Measurements from ENCODE around the gene CAVIN4. TPM values are rescaled to one million over a fixed set of nuclear protein-coding genes. Genes with fewer than 3 reads are reported as not detected.

Gene CAVIN4
- polyA plus RNA-seq, 2 of the 4 experiments (the other 2 are of a cell fraction) = 0.61 to 0.62 TPM

DNA sequence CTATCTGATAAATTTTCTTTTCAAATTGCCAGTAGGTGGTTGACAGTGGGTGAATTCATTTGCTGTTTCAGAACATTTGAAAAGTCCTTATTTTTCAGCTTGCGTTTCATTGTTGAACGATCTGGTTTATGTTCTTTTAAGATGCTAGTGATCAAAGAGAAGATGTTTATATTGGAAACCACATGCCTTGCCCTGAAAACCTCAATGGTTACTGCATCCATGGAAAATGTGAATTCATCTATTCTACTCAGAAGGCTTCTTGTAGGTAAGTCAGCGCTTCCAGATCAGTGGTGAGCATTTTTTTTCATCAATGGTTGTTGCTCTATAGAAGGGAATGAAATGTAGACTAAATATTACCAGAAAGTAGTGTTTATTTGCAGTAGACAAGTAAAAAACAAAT is 16.6 kb upstream of the CAVIN4 start:
- CTCF ChIA-PET = no interaction called here
- FAIRE-seq (no peak), ATAC-seq (no peak), DNase-seq (ENCODE audit: low read depth in 1 of 2, low spot score in 1 of 2) (no peak)
- H3K9me3 ChIP-seq = no peaks in the 10 kb centered on the region
- no peak overlapping the region for H3K27ac ChIP-seq
- POLR2A ChIA-PET = no interaction called here
- H3K4me3 ChIP-seq = no peak overlapping the region
- no peaks in the 10 kb centered on the region for H3K4me1 ChIP-seq
- H3K4me2 ChIP-seq = no peak overlapping the region
- 90% methylated on average over 3 of the region's 3 CpGs for WGBS (ENCODE audit: missing lambda C conversion rate)
- TF ChIP-seq RNF2 (IDR thresholded peaks at IDR 0.05; ENCODE audit: borderline replicate concordance, low read depth) = no peak

DNA sequence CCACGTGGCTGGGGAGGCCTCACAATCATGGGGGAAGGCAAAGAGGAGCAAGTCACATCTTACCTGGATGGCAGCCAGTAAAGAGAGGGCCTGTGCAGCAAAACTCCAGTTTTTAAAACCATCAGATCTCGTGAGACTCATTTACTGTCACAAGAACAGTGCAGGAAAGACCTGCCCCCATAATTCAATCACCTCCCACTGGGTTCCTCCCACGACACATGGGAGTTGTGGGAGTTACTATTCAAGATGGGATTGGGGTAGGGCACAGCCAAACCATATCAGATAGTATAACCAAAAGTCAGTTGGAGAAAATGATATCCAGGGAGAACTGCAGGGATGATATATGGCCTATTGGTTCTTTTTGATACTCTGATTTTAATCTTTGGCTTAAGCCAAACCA is 10.0 kb upstream of the CAVIN4 start:
- POLR2A ChIA-PET = no interaction called here
- Histone ChIP-seq H3K4me3 (no peak overlapping the region), H3K9me3 (no peaks in the 10 kb centered on the region), H3K27ac (no peak overlapping the region), H3K4me2 (no peak overlapping the region), H3K4me1 (no peaks in the 10 kb centered on the region)
- FAIRE-seq (no peak), ATAC-seq (no peak), DNase-seq (ENCODE audit: low read depth in 1 of 2, low spot score in 1 of 2) (no peak)
- CTCF ChIA-PET = no interaction called here
- 44% methylated on average over 3 of the region's 3 CpGs for WGBS (ENCODE audit: missing lambda C conversion rate)
- TF ChIP-seq, protein P1, sequence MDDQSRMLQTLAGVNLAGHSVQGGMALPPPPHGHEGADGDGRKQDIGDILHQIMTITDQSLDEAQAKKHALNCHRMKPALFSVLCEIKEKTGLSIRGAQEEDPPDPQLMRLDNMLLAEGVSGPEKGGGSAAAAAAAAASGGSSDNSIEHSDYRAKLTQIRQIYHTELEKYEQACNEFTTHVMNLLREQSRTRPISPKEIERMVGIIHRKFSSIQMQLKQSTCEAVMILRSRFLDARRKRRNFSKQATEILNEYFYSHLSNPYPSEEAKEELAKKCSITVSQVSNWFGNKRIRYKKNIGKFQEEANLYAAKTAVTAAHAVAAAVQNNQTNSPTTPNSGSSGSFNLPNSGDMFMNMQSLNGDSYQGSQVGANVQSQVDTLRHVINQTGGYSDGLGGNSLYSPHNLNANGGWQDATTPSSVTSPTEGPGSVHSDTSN (IDR thresholded peaks at IDR 0.05) = no peak
- no peak for TF ChIP-seq TFCP2L1 (CRISPR knock-in tag; IDR thresholded peaks at IDR 0.05)
- no peak for TF ChIP-seq NPAS2 (CRISPR knock-in tag; IDR thresholded peaks at IDR 0.05; ENCODE audit: borderline replicate concordance)
- no peak for TF ChIP-seq RNF2 (IDR thresholded peaks at IDR 0.05; ENCODE audit: borderline replicate concordance, low read depth)
- TF ChIP-seq BHLHE40 (IDR thresholded peaks at IDR 0.05; ENCODE audit: low read depth, low read length) = no peak
- no peak for TF ChIP-seq HOXB13 (CRISPR knock-in tag; IDR thresholded peaks at IDR 0.05; ENCODE audit: low read depth)
- TF ChIP-seq FOSL2 (IDR thresholded peaks at IDR 0.05) = no peak
- no peak for TF ChIP-seq FOSL2 (CRISPR knock-in tag; IDR thresholded peaks at IDR 0.05)
- no peak for TF ChIP-seq SREBF2 (IDR thresholded peaks at IDR 0.05)
- TF ChIP-seq, protein P2, sequence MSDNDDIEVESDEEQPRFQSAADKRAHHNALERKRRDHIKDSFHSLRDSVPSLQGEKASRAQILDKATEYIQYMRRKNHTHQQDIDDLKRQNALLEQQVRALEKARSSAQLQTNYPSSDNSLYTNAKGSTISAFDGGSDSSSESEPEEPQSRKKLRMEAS (IDR thresholded peaks at IDR 0.05) = no peak
- no peak for TF ChIP-seq MAZ (IDR thresholded peaks at IDR 0.05; ENCODE audit: borderline replicate concordance, low read depth, low read length)
- no peak for TF ChIP-seq JUNB (IDR thresholded peaks at IDR 0.05)
- TF ChIP-seq, protein P3, sequence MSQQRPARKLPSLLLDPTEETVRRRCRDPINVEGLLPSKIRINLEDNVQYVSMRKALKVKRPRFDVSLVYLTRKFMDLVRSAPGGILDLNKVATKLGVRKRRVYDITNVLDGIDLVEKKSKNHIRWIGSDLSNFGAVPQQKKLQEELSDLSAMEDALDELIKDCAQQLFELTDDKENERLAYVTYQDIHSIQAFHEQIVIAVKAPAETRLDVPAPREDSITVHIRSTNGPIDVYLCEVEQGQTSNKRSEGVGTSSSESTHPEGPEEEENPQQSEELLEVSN (IDR thresholded peaks at IDR 0.05; ENCODE audit: borderline replicate concordance, low read depth) = no peak
- TF ChIP-seq HOXB5 (CRISPR knock-in tag; IDR thresholded peaks at IDR 0.05) = no peak
- no peak for TF ChIP-seq ZFP36 (IDR thresholded peaks at IDR 0.05; ENCODE audit: borderline replicate concordance, partially characterized antibody)
- no peak for TF ChIP-seq CHD4 (IDR thresholded peaks at IDR 0.05; ENCODE audit: borderline replicate concordance)
- TF ChIP-seq RFX5 (IDR thresholded peaks at IDR 0.05) = no peak
- no peak for TF ChIP-seq KDM1A (IDR thresholded peaks at IDR 0.05; ENCODE audit: low read depth)
- TF ChIP-seq, protein P4, sequence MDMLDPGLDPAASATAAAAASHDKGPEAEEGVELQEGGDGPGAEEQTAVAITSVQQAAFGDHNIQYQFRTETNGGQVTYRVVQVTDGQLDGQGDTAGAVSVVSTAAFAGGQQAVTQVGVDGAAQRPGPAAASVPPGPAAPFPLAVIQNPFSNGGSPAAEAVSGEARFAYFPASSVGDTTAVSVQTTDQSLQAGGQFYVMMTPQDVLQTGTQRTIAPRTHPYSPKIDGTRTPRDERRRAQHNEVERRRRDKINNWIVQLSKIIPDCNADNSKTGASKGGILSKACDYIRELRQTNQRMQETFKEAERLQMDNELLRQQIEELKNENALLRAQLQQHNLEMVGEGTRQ (IDR thresholded peaks at IDR 0.05) = no peak

DNA sequence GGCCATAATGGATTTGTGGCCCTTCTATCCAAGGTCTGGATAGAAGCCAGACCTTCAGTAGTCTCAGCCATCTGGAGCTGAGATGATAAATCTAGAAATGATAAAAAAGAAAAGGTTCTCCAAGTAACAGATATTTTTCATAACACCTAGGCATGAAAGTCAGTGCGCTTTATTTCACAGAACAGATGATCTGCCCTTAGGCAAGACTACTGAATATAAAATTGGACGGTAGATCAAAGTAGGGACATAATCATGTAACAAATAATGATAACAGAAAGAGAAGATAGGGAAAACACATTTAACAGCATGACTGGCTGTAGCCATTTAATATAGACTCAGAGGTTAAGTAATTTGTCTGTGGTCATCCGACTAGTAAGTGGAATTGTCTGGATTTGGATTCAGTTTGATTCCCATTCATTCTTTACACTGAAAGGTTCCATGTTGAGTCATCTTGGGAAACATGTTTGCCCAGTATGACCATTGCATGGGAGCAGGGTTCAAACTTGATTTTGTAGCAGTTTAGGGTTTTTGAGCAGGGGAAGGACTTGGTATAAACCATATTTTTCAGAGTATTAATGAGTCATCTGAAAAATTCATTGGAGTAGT is 4.1 kb upstream of the CAVIN4 start:
- CTCF ChIA-PET = interaction anchor here (0.6 to 1.8 kb wide), 4 partner anchors 22 to 217 kb away, joined by 3 to 5 read pairs (median 4); no protein-coding TSS in a partner anchor
- Histone ChIP-seq H3K4me2 (no peak overlapping the region), H3K9me3 (no peaks in the 10 kb centered on the region), H3K4me3 (no peak overlapping the region), H3K4me1 (no peaks in the 10 kb centered on the region), H3K27ac (no peak overlapping the region)
- TF ChIP-seq NFE2L2 (conservative IDR thresholded peaks at IDR 0.05; ENCODE audit: low read length) = no peak
- TF ChIP-seq RCOR1 (IDR thresholded peaks at IDR 0.05; ENCODE audit: low read depth, low read length) = no peak
- no peak for TF ChIP-seq POLR2A (IDR thresholded peaks at IDR 0.05; ENCODE audit: low read length)
- TF ChIP-seq, protein P5, sequence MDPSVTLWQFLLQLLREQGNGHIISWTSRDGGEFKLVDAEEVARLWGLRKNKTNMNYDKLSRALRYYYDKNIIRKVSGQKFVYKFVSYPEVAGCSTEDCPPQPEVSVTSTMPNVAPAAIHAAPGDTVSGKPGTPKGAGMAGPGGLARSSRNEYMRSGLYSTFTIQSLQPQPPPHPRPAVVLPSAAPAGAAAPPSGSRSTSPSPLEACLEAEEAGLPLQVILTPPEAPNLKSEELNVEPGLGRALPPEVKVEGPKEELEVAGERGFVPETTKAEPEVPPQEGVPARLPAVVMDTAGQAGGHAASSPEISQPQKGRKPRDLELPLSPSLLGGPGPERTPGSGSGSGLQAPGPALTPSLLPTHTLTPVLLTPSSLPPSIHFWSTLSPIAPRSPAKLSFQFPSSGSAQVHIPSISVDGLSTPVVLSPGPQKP (IDR thresholded peaks at IDR 0.05; ENCODE audit: low read depth, low read length) = no peak
- no peak for TF ChIP-seq CHD2 (IDR thresholded peaks at IDR 0.05; ENCODE audit: low read length, partially characterized antibody)
- no peak for TF ChIP-seq PHF8 (IDR thresholded peaks at IDR 0.05; ENCODE audit: borderline replicate concordance, low read depth)
- TF ChIP-seq ZNF302 (CRISPR knock-in tag; IDR thresholded peaks at IDR 0.05) = no peak
- no peak for TF ChIP-seq ZSCAN20 (CRISPR knock-in tag; IDR thresholded peaks at IDR 0.05)
- no peak for TF ChIP-seq RAD21 (conservative IDR thresholded peaks at IDR 0.05 in 1 of 2, IDR thresholded peaks at IDR 0.05 in 1 of 2)
- TF ChIP-seq FOSL2 (IDR thresholded peaks at IDR 0.05) = no peak
- no peak for TF ChIP-seq FOSL2 (CRISPR knock-in tag; IDR thresholded peaks at IDR 0.05)
- TF ChIP-seq HDAC2 (IDR thresholded peaks at IDR 0.05) = no peak
- FAIRE-seq (no peak), ATAC-seq (no peak), DNase-seq (ENCODE audit: low read depth in 1 of 2, low spot score in 1 of 2) (no peak)
- 89% methylated on average over 3 of the region's 3 CpGs for WGBS (ENCODE audit: missing lambda C conversion rate)
- POLR2A ChIA-PET = no interaction called here
